SK-N-SH (cell line): ENCODE results near the gene CPPED1.

Experiments used
- CTCF ChIP-seq: fragments of 200-600 bp; sonication (generic); IDR thresholded peaks from 2 replicates; pipeline ENCODE4 v1.6.1; 2017; ENCODE audit warnings: antibody characterized with exemption, mild to moderate bottlenecking, moderate library complexity
- FOSL2 ChIP-seq: IDR thresholded peaks from 2 replicates; pipeline ENCODE4 v1.4.0; 2012; ENCODE audit warnings: low read depth, mild to moderate bottlenecking, moderate library complexity, borderline replicate concordance
- FOXJ3 ChIP-seq: sonication (generic); formaldehyde crosslinking; IDR thresholded peaks from 2 replicates; pipeline ENCODE4 v1.5.1; 2020; ENCODE audit warnings: mild to moderate bottlenecking, missing genetic modification reagents
- POLR2AphosphoS5 ChIP-seq: IDR thresholded peaks from 2 replicates; pipeline ENCODE4 v1.6.1; 2012; ENCODE audit warnings: low read depth, low read length
- RAD21 ChIP-seq: IDR thresholded peaks from 2 replicates; pipeline ENCODE4 v1.6.1; 2012; ENCODE audit warnings: mild to moderate bottlenecking, low read length
- TAF1 ChIP-seq: IDR thresholded peaks from 2 replicates; pipeline ENCODE4 v1.6.1; 2012; ENCODE audit warnings: low read depth, mild to moderate bottlenecking, low read length, moderate library complexity, borderline replicate concordance
- TF ChIP-seq, protein P1 (sequence below): fragments of 150-350 bp; IDR thresholded peaks from 2 replicates; pipeline ENCODE4 v1.6.1; 2016; ENCODE audit warnings: mild to moderate bottlenecking, low read depth, low read length

GRCh38 chr16:12629271-12629670, 174.4 kb downstream of the CPPED1 start:
- TF ChIP-seq TAF1 (no peak), CTCF (no peak), FOSL2 (no peak), FOXJ3 (CRISPR knock-in tag) (no peak), RAD21 (no peak), POLR2AphosphoS5 (no peak)
- TF ChIP-seq, protein P1, sequence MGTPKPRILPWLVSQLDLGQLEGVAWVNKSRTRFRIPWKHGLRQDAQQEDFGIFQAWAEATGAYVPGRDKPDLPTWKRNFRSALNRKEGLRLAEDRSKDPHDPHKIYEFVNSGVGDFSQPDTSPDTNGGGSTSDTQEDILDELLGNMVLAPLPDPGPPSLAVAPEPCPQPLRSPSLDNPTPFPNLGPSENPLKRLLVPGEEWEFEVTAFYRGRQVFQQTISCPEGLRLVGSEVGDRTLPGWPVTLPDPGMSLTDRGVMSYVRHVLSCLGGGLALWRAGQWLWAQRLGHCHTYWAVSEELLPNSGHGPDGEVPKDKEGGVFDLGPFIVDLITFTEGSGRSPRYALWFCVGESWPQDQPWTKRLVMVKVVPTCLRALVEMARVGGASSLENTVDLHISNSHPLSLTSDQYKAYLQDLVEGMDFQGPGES, result no peak
